Measurements from ENCODE around the gene ZFHX3.

The ZFHX3 gene

DNA sequence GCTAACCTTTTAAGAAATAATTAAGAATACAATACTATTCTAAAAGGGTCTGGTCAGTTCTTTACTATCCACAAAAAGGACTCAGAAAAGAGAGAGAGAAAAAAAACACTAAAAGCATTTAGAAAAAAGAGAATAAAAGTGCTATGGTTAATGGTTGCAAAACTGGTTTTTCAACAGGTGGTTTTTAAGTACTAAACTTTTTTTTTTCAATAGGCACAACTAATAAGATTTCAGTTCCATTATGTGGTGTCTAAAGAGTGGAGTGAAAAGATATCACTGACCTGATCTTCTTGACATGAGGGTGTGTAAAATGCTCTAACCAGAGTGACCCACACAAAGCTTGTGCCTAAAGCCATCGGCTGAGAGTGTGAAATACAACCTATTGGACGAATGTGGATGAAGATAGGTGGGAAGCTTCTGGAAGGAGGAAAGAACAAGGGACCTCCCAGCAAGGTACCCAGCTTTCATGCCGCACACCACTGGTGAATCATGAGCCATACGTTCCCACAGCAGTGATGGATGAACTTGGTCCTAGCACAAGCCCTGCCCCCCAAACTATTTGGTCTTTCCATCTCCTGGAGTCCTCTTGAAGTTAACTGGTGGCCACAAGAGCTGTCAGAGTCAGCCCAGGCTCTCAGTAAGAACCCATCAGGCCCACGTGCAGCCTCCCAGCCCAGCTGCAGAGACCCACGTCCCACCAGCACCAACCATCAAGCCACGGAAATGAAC is 103.0 kb downstream of the ZFHX3 start:
- in situ Hi-C loops (cut with HindIII; ENCODE audit: low sequenced_read_pairs), result no loop called here
- TF ChIP-seq CTCF (IDR thresholded peaks at IDR 0.05; ENCODE audit: low read depth, low read length, missing control alignments), result no peak
- no peak overlapping the region for H3K4me3 ChIP-seq (ENCODE audit: low read depth, low read length)
- no peak for DNase-seq (ENCODE audit: low read depth)

GRCh38 chr16:72942021-72942420 is 105.9 kb downstream of the ZFHX3 start:
- no peak for TF ChIP-seq CTCF (IDR thresholded peaks at IDR 0.05; ENCODE audit: low read depth, low read length, missing control alignments)
- H3K4me3 ChIP-seq (ENCODE audit: low read depth, low read length), result no peak overlapping the region
- no peak for DNase-seq (ENCODE audit: low read depth)
- in situ Hi-C loops (cut with HindIII; ENCODE audit: low sequenced_read_pairs), result no loop called here

DNA sequence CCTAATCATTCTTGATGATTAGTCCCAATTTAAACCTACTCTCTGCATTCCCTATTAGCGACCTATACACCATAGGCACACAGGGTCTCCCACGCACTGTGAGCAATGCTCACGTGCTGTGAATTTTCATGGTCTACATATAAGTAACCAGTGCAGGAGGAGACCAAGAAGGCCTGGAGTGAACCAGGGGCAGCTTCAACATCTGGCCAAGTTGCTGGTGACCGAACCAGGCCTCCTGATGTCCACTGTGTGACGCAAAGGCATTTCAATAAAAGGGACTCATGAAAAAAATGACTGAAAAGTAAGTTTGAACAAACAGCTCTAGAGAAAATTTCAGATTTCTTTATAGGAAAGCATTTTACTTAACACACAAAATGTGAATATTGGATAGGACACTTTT is 107.0 kb downstream of the ZFHX3 start:
- in situ Hi-C loops (cut with HindIII; ENCODE audit: low sequenced_read_pairs), result no loop called here
- TF ChIP-seq CTCF (IDR thresholded peaks at IDR 0.05; ENCODE audit: low read depth, low read length, missing control alignments), result no peak
- DNase-seq (ENCODE audit: low read depth), result no peak
- no peak overlapping the region for H3K4me3 ChIP-seq (ENCODE audit: low read depth, low read length)

DNA sequence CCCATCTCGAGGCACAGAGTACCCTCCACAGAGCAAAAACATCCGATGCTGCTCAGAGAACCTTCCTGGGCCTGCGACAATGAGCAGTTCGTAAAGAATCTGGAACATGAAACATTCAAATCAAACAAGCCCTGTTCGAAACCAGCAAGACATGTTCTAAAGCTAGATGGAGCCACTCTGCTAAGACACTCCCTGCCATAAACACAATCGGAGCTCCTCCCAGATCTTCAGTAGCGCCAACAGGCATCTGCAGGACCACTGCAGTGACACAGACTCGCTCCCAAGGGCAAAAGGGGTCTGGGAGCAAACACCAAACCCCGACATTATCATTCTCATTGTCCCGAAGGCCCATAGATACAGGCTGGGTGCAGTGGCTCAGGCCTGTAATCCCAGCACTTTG is 108.7 kb downstream of the ZFHX3 start:
- no peak overlapping the region for H3K4me3 ChIP-seq (ENCODE audit: low read depth, low read length)
- peak; percentile 17 for TF ChIP-seq CTCF (IDR thresholded peaks at IDR 0.05; ENCODE audit: low read depth, low read length, missing control alignments)
- in situ Hi-C loops (cut with HindIII; ENCODE audit: low sequenced_read_pairs), result no loop called here
- no peak for DNase-seq (ENCODE audit: low read depth)

DNA sequence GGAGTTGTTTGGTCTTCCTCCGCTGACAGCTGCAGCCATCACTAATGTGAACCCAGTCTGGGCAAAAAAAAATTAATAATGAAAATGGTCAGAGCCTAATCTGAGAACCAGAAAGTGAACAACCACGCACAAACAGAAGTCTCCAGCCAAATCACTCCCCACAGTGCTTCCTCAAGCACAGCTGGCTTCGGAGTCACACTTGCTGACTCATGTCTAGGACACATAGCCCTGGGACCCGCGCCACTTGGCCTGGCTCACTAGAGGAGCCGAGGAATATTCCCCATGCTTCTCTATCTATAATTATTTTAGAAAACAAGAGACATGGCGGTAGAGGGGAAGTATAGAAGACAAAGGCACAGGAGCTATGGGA is 109.1 kb downstream of the ZFHX3 start:
- DNase-seq (ENCODE audit: low read depth), result peak; percentile 60
- in situ Hi-C loops (cut with HindIII; ENCODE audit: low sequenced_read_pairs), result no loop called here
- TF ChIP-seq CTCF (IDR thresholded peaks at IDR 0.05; ENCODE audit: low read depth, low read length, missing control alignments), result no peak
- no peak overlapping the region for H3K4me3 ChIP-seq (ENCODE audit: low read depth, low read length)

DNA sequence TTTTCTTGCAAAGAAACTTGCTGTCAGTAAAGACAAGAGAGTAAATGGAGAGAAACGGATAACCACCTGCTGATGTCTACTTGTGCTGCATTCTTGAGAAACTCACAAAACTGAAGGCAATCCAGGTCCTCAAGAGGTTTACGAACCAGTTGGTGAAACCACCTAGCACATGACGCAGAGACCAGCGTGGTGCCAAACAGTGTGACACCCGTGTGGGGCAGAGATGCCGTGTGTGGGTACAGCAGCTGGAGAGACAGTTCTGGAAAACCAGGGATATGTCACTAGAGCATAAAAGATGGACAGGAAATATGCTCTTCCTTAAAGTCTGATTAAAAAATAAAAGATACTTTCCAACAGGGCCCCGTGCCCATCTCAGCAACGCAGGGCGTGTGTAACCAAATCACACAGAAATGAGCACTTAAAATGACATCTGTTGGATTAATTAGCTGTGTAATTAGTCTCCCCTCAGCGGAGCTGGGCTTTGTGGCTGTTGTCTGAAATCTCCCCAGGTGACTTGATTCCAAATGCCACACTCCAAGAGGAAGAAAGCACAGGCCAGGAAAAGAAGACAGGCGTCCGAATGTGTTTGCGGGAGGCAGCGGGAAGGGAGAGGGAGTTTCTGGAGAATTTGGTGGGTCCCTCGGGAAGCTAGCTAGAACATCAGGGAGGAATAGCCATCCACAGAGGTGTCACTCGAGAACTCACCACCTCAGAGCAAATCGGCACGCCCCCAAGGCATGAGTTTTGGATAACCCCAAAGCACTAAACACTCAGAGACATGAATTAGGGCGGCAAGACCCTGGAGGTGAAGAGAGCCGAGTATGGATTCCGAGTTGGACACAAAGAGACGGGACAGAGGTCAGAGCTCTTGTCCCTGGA is 109.8 kb downstream of the ZFHX3 start:
- DNase-seq (ENCODE audit: low read depth), result no peak
- no peak for TF ChIP-seq CTCF (IDR thresholded peaks at IDR 0.05; ENCODE audit: low read depth, low read length, missing control alignments)
- no peak overlapping the region for H3K4me3 ChIP-seq (ENCODE audit: low read depth, low read length)
- in situ Hi-C loops (cut with HindIII; ENCODE audit: low sequenced_read_pairs), result no loop called here

Measured in astrocyte of the cerebellum (primary cell).